Dermis microvascular lymphatic vessel endothelial cell (primary cell): ENCODE measurements around the gene FAM111A. TPM values are rescaled to one million over a fixed set of nuclear protein-coding genes. Genes with fewer than 3 reads are reported as not detected.

ENCODE experiments used
- DNase-seq, 2 donors: peaks; one replicate each; pipeline versions ENCODE4 v3.0.0 to v3.0.0-alpha.2; 2010; ENCODE audit warnings: low read depth in 2 of 2
- total RNA-seq: library from RNA; depleted of rRNA; stranded (reverse); fragments of >200 nt; gene quantifications from 2 replicates; pipeline ENCODE4 v1.2.1, GENCODE V29; 2014

FAM111A gene
- total RNA-seq, 1 donor from 2014 or later, result 46.3 TPM

DNA sequence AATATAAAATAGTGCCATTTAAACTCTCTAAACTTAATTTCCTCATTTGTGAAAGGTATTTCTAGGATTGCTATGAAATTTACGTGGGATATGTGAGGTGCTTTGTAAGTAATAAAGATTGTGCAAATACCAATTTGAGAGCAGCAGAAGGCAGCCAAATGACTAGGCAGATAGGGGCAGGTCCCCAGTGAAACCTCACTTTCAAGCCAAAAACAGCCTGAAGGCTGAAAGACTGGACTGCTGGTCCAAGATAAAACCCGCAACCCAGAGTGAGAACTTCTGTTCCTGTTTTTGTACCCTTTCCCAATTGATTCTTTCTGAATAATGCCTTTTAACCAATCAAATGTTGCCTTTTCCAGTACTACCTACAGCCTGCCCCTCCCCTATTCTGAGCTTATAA is 36.5 kb downstream of the FAM111A start:
- no peak for DNase-seq

- no peak for DNase-seq
These were observed 37.6 kb downstream of the FAM111A start for GRCh38 chr11:59180168-59180776.

GRCh38 chr11:59180907-59181306 is 38.3 kb downstream of the FAM111A start:
- DNase-seq, result no peak

DNA sequence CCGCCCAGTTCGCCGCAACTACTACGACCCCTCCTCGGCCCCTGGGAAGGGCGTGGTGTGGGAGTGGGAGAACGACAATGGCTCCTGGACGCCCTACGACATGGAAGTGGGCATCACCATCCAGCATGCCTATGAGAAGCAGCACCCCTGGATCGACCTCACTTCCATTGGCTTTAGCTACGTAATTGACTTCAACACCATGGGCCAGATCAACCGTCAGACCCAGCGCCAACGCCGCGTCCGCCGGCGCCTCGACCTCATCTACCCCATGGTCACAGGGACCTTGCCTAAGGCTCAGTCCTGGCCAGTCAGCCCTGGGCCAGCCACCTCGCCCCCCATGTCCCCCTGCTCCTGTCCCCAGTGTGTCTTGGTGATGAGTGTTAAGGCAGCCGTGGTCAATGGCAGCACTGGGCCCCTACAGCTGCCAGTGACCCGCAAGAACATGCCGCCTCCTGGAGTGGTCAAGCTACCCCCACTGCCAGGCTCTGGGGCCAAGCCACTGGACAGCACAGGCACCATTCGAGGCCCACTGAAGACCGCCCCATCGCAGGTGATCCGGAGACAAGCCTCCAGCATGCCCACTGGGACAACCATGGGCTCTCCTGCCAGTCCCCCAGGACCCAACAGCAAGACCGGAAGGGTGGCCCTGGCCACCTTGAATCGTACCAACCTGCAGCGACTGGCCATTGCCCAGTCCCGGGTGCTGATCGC is 39.2 kb downstream of the FAM111A start:
- no peak for DNase-seq

- DNase-seq, result no peak
These were observed 39.9 kb downstream of the FAM111A start for GRCh38 chr11:59182457-59183151.

DNA sequence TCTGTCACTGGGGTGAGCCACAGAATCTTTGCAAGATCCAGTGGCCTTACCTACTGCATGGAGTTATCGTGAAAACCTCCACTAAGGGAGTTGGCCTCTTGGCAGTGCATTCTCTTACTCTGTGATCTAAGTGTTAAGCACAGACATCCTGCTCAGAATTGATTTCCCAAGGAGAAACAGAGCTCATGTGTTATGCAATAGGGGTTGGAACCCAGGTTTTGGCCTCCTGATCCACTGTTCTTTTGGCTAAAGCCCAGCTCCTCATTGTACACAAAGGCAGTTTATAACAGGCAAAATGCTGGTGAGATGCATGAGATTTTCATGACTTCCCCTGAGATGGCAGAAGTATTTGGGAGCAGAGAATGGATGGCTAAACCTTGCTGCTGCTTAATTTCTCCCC is 41.1 kb downstream of the FAM111A start:
- DNase-seq, result no peak

DNA sequence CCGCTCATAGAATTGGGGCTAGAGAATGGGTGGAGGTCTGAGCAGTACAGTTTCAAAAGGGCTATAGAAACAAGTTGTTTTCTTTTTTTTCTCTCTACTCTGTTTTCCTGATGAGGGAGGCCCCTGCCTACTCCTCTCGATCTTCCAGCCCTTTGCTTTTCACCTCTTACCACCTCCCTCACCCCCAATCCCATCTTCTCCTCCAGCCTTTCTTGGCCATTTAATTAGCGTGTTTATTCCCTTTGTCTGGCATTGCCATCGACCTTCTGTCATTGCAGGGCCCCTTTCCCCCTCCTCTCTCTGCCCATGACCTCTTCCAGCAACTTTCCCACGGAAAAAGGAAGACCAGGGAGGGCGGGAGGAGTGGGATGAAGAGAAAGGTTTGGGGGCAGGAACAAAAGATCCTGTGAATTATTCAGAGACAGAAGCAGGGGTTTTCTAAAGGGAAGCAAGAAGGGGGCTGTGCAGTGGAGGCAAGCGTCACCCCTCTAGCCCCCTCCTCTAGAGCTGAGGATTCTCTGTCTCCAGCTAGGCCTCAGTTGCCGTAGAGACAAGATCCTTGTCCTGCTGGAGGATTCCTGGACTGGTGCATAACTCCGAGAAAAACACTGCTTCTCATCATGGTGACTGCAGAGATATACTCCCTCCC is 42.2 kb downstream of the FAM111A start:
- DNase-seq, result no peak

DNA sequence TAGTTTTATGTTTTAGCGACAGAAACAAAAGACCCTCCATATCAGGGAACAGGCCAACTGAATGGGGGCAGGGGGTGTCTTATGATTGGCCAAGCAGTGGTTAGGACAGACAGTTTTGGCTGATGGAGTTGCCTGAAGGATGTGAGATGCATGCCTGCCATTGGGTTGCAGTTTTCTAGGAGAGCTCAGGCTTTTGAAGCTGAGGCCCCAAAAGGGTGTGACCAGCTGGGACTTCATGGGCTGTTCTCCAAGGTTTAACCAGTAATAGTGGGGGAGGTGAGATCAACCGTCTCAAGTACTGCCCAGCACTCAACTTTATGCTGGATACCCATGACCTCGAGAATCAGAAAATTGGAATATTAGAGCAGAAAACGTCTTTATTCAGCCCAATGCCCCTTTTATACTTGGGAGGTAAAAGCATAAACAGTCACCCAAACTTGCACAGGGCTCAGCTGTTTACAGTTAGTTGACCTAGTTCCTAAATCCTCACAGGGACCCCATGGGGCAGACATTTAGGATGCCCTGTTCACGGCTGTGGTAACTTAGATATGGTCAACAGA is 42.8 kb downstream of the FAM111A start:
- DNase-seq, result no peak

- peak in 1 of 2 donors; percentile 12 for DNase-seq
These were observed 43.5 kb downstream of the FAM111A start for GRCh38 chr11:59186130-59186594.

DNA sequence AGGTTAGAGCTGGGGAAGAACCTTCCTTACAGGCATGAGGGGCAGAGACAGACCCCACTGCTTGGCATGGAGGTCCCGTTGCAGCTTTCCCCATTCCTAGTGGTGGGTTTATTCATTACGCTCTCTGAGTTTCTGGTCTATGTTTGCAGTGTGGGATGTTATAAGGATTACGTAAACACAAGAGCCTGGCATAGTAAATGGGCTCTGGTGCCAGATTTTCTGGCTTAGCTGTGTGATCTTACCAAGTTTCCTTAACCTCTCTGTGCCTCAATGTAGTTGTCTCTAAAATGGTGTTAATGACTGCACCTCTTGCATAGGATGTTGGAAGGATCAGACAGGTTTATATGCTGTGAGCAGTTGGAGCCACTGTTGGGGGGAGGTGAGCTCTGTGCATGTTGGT is 44.4 kb downstream of the FAM111A start:
- no peak for DNase-seq

DNA sequence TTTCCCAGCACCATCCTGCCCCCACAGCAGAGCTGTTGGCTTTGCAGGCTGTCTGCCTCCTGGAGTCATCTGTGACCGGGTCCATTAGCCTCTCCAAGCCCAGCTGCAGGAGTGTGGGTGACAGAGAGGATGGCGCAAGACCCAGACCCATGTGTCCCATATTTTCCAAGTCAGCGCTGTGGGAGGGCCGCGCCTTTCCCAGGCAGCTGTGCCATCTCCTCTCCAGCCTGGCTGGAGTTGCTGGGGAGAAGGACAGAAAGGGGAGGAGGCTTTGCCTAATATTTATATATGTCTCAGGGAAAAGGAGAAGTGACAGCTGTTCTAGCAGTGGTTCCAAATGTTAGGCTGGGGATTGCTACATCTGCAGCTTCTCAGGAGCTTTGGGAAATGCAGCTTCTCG is 44.9 kb downstream of the FAM111A start:
- DNase-seq, result no peak

GRCh38 chr11:59188954-59189353 is 46.3 kb downstream of the FAM111A start:
- no peak for DNase-seq

GRCh38 chr11:59189986-59190385 is 47.3 kb downstream of the FAM111A start:
- peak in 1 of 2 donors; percentile 54 for DNase-seq

- no peak for DNase-seq
These were observed 48.4 kb downstream of the FAM111A start for GRCh38 chr11:59191095-59191494.

GRCh38 chr11:59191890-59192289 is 49.2 kb downstream of the FAM111A start:
- no peak for DNase-seq

- DNase-seq, result no peak
These were observed 49.9 kb downstream of the FAM111A start for GRCh38 chr11:59192446-59193020.

GRCh38 chr11:59193587-59194130 is 51.0 kb downstream of the FAM111A start:
- DNase-seq, result no peak

DNA sequence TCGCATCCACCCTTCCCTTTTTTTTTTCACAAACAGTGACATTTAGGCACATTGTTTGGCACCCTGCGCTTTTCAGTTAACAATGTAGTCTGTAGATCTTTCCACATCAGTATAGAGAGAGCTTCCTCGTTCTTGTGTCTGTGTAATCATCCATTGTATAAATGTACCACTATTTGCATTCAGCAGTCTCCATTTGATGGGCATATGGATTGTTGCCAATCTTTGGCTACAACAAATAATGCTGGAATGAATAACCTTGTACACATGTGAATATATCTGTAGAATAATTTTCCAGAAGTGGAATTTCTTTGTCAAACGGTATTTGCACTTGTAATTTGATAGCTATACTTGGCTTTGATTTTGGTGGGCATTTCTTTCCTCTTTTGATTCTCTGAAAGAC is 52.9 kb downstream of the FAM111A start:
- peak; percentile 50 to 61 for DNase-seq

DNA sequence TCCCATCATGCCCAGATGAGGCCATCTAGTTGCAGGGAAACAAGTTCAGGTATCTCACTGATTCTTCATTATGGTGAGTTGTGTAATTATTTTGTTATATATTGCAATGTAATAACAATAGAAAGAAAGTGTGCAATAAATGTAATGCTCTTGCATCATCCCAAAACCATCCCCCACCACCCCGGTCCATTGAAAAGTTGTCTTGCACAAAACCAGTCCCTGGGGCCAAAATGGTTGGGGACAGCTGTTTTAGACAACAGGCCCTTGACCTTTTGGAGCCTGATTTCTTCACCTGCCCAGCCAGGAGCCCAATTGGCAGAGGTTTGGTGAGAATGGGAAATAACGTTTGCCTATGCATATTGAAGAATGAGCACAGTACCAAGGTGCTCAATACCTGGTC is 54.1 kb downstream of the FAM111A start:
- DNase-seq, result no peak

DNA sequence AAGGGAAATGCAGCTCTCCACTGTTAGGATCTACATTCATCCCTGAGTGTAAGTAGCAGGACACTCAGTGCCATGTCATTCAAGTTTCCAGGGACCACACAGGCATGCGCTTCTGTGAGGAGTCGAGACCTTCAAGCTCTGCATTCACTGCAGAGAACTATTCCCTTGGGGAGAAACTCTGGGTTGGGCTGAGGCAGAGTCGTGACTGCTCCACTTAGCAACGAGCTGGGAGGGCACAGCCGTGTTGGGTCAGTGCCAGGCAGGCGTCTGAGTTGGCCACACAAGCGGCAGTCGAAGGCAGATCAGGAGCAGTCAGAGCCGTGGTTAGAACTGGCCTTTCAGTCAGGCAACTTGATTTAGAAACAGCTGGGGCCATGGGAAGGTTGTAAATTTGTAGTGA is 55.3 kb downstream of the FAM111A start:
- peak in 1 of 2 donors; percentile 61 for DNase-seq

- no peak for DNase-seq
These were observed 56.1 kb downstream of the FAM111A start for GRCh38 chr11:59198726-59199125.
